IPS DF 6.9 (cell line): ENCODE results near the gene WDFY4.

Experiments
- DNase-seq: peaks from one replicate; pipeline ENCODE4 v3.0.0-alpha.2; 2013; ENCODE audit warnings: low read depth, low spot score
- H3K27ac ChIP-seq: one replicate; pipeline ENCODE4 v1.5.1; 2013; ENCODE audit warnings: low read length, control low read depth
- H3K27me3 ChIP-seq: 2 replicates; pipeline ENCODE4 v1.6.1; 2013; ENCODE audit warnings: mild to moderate bottlenecking, low read length; ENCODE audit not compliant: control insufficient read depth, insufficient read depth
- H3K36me3 ChIP-seq: 2 replicates; pipeline ENCODE4 v1.6.1; 2013; ENCODE audit warnings: low read length; ENCODE audit not compliant: control insufficient read depth, insufficient read depth
- H3K4me1 ChIP-seq: 2 replicates; pipeline ENCODE4 v1.6.1; 2013; ENCODE audit warnings: low read length; ENCODE audit not compliant: control insufficient read depth, insufficient read depth
- H3K4me3 ChIP-seq: 2 replicates; pipeline ENCODE4 v1.5.1; 2013; ENCODE audit warnings: mild to moderate bottlenecking, low read length
- H3K9me3 ChIP-seq: 2 replicates; pipeline ENCODE4 v1.6.1; 2013; ENCODE audit warnings: low read length, inconsistent platforms; ENCODE audit not compliant: control insufficient read depth, insufficient read depth
- WGBS: extraction: QIAGEN DNeasy Blood & Tissue Kit; methylation state at CpG from one replicate; pipeline ENCODE4 v1.1.7; 2013; ENCODE audit warnings: mixed read lengths, missing lambda C conversion rate; ENCODE audit not compliant: insufficient read length, insufficient coverage; 5-methylcytosine and 5-hydroxymethylcytosine counted together

WDFY4 gene

GRCh38 chr10:48811917-48812316 is 127.2 kb downstream of the WDFY4 start:
- DNase-seq, result no peak
- Histone ChIP-seq H3K9me3 (no peaks in the 10 kb centered on the region), H3K27ac (no peak overlapping the region), H3K36me3 (no peaks in the 10 kb centered on the region), H3K27me3 (no peaks in the 10 kb centered on the region; the same call in 1 of the 2 replicates), H3K4me1 (no peaks in the 10 kb centered on the region), H3K4me3 (no peak overlapping the region)
- WGBS, result no CpG with 5 or more reads among the region's 4 CpGs

GRCh38 chr10:48813291-48813690 is 128.6 kb downstream of the WDFY4 start:
- no peaks in the 10 kb centered on the region for H3K36me3 ChIP-seq
- no peak overlapping the region for H3K4me3 ChIP-seq
- no CpG with 5 or more reads among the region's 1 CpG for WGBS
- DNase-seq, result no peak
- H3K27ac ChIP-seq, result no peak overlapping the region
- H3K9me3 ChIP-seq, result no peaks in the 10 kb centered on the region
- no peaks in the 10 kb centered on the region; the same call in 1 of the 2 replicates for H3K27me3 ChIP-seq
- H3K4me1 ChIP-seq, result no peaks in the 10 kb centered on the region

- H3K9me3 ChIP-seq, result no peaks in the 10 kb centered on the region
- DNase-seq, result no peak
- no peaks in the 10 kb centered on the region for H3K36me3 ChIP-seq
- no CpG with 5 or more reads among the region's 3 CpGs for WGBS
- no peaks in the 10 kb centered on the region for H3K4me1 ChIP-seq
- no peaks in the 10 kb centered on the region; the same call in 1 of the 2 replicates for H3K27me3 ChIP-seq
- no peak overlapping the region for H3K4me3 ChIP-seq
- H3K27ac ChIP-seq, result no peak overlapping the region
Measured at GRCh38 chr10:48813825-48814224, 129.2 kb downstream of the WDFY4 start.

GRCh38 chr10:48814933-48815332 is 130.3 kb downstream of the WDFY4 start:
- Histone ChIP-seq H3K4me3 (no peak overlapping the region), H3K27ac (no peak overlapping the region), H3K9me3 (no peaks in the 10 kb centered on the region), H3K4me1 (no peaks in the 10 kb centered on the region), H3K27me3 (no peaks in the 10 kb centered on the region; the same call in 1 of the 2 replicates), H3K36me3 (no peaks in the 10 kb centered on the region)
- no peak for DNase-seq
- no CpG with 5 or more reads among the region's 1 CpG for WGBS

- no peaks in the 10 kb centered on the region; the same call in 1 of the 2 replicates for H3K27me3 ChIP-seq
- no peak overlapping the region for H3K27ac ChIP-seq
- no peaks in the 10 kb centered on the region for H3K4me1 ChIP-seq
- no peak overlapping the region for H3K4me3 ChIP-seq
- H3K36me3 ChIP-seq, result no peaks in the 10 kb centered on the region
- no peaks in the 10 kb centered on the region for H3K9me3 ChIP-seq
- no CpG with 5 or more reads among the region's 10 CpGs for WGBS
- no peak for DNase-seq
Measured at GRCh38 chr10:48817141-48817540, 132.5 kb downstream of the WDFY4 start.

- H3K9me3 ChIP-seq, result no peaks in the 10 kb centered on the region
- no peak for DNase-seq
- no peaks in the 10 kb centered on the region; the same call in 1 of the 2 replicates for H3K27me3 ChIP-seq
- H3K36me3 ChIP-seq, result no peaks in the 10 kb centered on the region
- H3K27ac ChIP-seq, result no peak overlapping the region
- no CpG with 5 or more reads among the region's 2 CpGs for WGBS
- H3K4me1 ChIP-seq, result no peaks in the 10 kb centered on the region
- H3K4me3 ChIP-seq, result no peak overlapping the region
Measured at GRCh38 chr10:48818081-48818480, 133.4 kb downstream of the WDFY4 start.

- no CpG with 5 or more reads among the region's 18 CpGs for WGBS
- Histone ChIP-seq H3K4me1 (no peaks in the 10 kb centered on the region), H3K4me3 (no peak overlapping the region), H3K9me3 (no peaks in the 10 kb centered on the region), H3K36me3 (no peaks in the 10 kb centered on the region), H3K27me3 (no peaks in the 10 kb centered on the region; the same call in 1 of the 2 replicates), H3K27ac (no peak overlapping the region)
- no peak for DNase-seq
Measured at GRCh38 chr10:48818861-48819520, 134.3 kb downstream of the WDFY4 start.

- Histone ChIP-seq H3K4me3 (no peak overlapping the region), H3K9me3 (no peaks in the 10 kb centered on the region), H3K27ac (no peak overlapping the region), H3K27me3 (no peaks in the 10 kb centered on the region), H3K4me1 (no peaks in the 10 kb centered on the region), H3K36me3 (no peaks in the 10 kb centered on the region)
- WGBS, result no CpG with 5 or more reads among the region's 8 CpGs
- DNase-seq, result no peak
Measured at GRCh38 chr10:48819783-48820182, 135.1 kb downstream of the WDFY4 start.

- no peak for DNase-seq
- H3K27ac ChIP-seq, result no peak overlapping the region
- H3K4me3 ChIP-seq, result no peak overlapping the region
- no CpG with 5 or more reads among the region's 9 CpGs for WGBS
- no peaks in the 10 kb centered on the region for H3K9me3 ChIP-seq
- H3K36me3 ChIP-seq, result no peaks in the 10 kb centered on the region
- no peaks in the 10 kb centered on the region for H3K4me1 ChIP-seq
- no peaks in the 10 kb centered on the region for H3K27me3 ChIP-seq
Measured at GRCh38 chr10:48820231-48820630, 135.6 kb downstream of the WDFY4 start.

GRCh38 chr10:48820699-48821098 is 136.0 kb downstream of the WDFY4 start:
- Histone ChIP-seq H3K27ac (no peak overlapping the region), H3K36me3 (no peaks in the 10 kb centered on the region), H3K27me3 (no peaks in the 10 kb centered on the region), H3K4me1 (no peaks in the 10 kb centered on the region), H3K9me3 (no peaks in the 10 kb centered on the region), H3K4me3 (no peak overlapping the region)
- no CpG with 5 or more reads among the region's 10 CpGs for WGBS
- no peak for DNase-seq

GRCh38 chr10:48821111-48821510 is 136.4 kb downstream of the WDFY4 start:
- no peaks in the 10 kb centered on the region for H3K9me3 ChIP-seq
- H3K36me3 ChIP-seq, result no peaks in the 10 kb centered on the region
- H3K4me1 ChIP-seq, result no peaks in the 10 kb centered on the region
- H3K4me3 ChIP-seq, result no peak overlapping the region
- H3K27me3 ChIP-seq, result no peaks in the 10 kb centered on the region
- no CpG with 5 or more reads among the region's 4 CpGs for WGBS
- H3K27ac ChIP-seq, result no peak overlapping the region
- DNase-seq, result no peak
